Nephron (organoid): Measurements from ENCODE around the gene OR8S1.
"Not testable (repeated sequence)": the region's sequence is repeated elsewhere in the genome, so short reads cannot be mapped to it uniquely, and the experiment has no call there.

Source experiments
- H3K27ac Mint-ChIP-seq, 3 experiments: 2 replicates each; pipeline ENCODE4 v1.8.0; 2020; ENCODE audit warnings: mixed read lengths in 3 of 3, mild to moderate bottlenecking in 2 of 3, moderate library complexity in 1 of 3
- H3K27me3 Mint-ChIP-seq: 2 replicates; pipeline ENCODE4 v1.8.0; 2021; ENCODE audit warnings: low read depth, mild to moderate bottlenecking, moderate library complexity, mixed read lengths
- H3K36me3 Mint-ChIP-seq: 2 replicates; pipeline ENCODE4 v1.8.0; 2020; ENCODE audit warnings: low read depth, mixed read lengths
- H3K4me1 Mint-ChIP-seq: 2 replicates; pipeline ENCODE4 v1.8.0; 2020; ENCODE audit warnings: mixed read lengths
- H3K4me3 Mint-ChIP-seq, 3 experiments: 2 replicates each; pipeline ENCODE4 v1.8.0; 2020; ENCODE audit warnings: mild to moderate bottlenecking in 3 of 3, mixed read lengths in 3 of 3, moderate library complexity in 2 of 3
- H3K9me3 Mint-ChIP-seq: 2 replicates; pipeline ENCODE4 v1.8.0; 2020; ENCODE audit warnings: mixed read lengths
- TF ChIP-seq, protein P1 (sequence below), 3 experiments: fragments of 200-600 bp; sonication (generic); IDR thresholded peaks; one replicate each; pipeline ENCODE4 v1.5.0; 2021; ENCODE audit warnings: antibody characterized with exemption in 3 of 3; ENCODE audit not compliant: unreplicated experiment in 3 of 3

Gene OR8S1

DNA sequence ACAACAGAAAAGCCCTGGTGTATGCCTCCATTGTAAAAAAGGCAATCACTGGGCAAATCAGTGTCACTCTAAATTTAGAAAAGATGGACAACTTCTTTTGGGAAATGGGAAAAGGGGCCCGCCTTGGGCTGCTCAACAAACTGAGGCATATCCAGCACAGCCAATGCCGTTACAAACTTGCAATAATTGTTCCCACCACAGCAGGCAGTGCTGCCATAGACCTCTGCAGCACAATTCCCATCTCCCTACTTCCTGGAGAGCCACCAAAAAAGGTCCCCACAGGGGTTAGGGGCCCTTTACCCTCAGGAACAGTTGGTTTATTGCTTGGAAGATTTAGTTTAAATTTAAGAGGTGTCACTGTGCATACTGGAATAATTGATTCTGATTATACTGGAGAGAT lies 16.4 kb upstream of the OR8S1 start:
- Mint-ChIP-seq H3K36me3 (no peaks in the 10 kb centered on the region), H3K9me3 (peaks cover 16% of the 10 kb centered on the region), H3K27ac (no peak overlapping the region), H3K4me1 (no peaks in the 10 kb centered on the region), H3K27me3 (peaks cover 3% of the 10 kb centered on the region), H3K4me3 (no peak overlapping the region)
- TF ChIP-seq, protein P1, sequence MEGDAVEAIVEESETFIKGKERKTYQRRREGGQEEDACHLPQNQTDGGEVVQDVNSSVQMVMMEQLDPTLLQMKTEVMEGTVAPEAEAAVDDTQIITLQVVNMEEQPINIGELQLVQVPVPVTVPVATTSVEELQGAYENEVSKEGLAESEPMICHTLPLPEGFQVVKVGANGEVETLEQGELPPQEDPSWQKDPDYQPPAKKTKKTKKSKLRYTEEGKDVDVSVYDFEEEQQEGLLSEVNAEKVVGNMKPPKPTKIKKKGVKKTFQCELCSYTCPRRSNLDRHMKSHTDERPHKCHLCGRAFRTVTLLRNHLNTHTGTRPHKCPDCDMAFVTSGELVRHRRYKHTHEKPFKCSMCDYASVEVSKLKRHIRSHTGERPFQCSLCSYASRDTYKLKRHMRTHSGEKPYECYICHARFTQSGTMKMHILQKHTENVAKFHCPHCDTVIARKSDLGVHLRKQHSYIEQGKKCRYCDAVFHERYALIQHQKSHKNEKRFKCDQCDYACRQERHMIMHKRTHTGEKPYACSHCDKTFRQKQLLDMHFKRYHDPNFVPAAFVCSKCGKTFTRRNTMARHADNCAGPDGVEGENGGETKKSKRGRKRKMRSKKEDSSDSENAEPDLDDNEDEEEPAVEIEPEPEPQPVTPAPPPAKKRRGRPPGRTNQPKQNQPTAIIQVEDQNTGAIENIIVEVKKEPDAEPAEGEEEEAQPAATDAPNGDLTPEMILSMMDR (IDR thresholded peaks at IDR 0.05; ENCODE audit: unreplicated experiment in 3 of 3), result no peak

DNA sequence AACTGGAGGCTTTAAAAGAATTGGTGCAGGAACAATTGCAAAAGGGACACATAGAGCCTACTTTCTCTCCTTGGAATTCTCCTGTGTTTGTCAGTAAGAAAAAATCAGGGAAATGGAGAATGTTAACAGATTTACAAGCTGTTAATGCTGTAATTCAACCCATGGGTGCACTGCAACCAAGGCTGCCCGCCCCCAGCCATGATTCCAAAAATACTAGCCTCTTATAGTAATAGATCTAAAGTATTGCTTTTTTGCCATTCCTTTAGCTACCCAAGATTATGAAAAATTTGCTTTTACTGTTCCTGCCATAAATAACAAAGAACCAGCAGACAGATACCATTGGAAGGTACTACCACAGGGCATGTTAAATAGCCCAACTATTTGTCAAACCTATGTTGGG lies 15.3 kb upstream of the OR8S1 start:
- H3K4me1 Mint-ChIP-seq, result no peaks in the 10 kb centered on the region
- H3K27me3 Mint-ChIP-seq, result peaks cover 3% of the 10 kb centered on the region
- H3K36me3 Mint-ChIP-seq, result no peaks in the 10 kb centered on the region
- H3K4me3 Mint-ChIP-seq, result no peak overlapping the region
- H3K9me3 Mint-ChIP-seq, result peaks cover 22% of the 10 kb centered on the region
- TF ChIP-seq, protein P1 (IDR thresholded peaks at IDR 0.05; ENCODE audit: unreplicated experiment in 3 of 3), result no peak
- no peak overlapping the region for H3K27ac Mint-ChIP-seq

DNA sequence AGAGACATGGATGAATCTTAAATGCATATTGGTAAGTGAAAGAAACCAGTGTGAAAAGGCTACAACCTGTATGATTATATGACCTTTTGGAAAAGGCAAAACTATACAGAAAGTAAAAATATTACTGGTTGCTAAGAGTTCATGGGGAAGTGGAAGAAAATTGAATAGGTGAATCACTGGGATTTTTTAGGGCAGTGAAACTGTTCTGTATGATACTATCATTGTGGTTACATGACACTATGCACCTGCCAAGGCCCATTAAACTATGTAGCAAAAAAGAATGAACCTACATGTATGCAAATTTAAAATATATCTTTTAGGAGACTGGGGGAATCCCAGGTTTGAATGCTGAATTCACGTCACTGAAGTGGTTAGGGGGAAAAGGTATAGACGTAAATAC lies 12.6 kb upstream of the OR8S1 start:
- Mint-ChIP-seq H3K9me3 (peaks cover 15% of the 10 kb centered on the region), H3K27ac (no peak overlapping the region), H3K36me3 (no peaks in the 10 kb centered on the region)

DNA sequence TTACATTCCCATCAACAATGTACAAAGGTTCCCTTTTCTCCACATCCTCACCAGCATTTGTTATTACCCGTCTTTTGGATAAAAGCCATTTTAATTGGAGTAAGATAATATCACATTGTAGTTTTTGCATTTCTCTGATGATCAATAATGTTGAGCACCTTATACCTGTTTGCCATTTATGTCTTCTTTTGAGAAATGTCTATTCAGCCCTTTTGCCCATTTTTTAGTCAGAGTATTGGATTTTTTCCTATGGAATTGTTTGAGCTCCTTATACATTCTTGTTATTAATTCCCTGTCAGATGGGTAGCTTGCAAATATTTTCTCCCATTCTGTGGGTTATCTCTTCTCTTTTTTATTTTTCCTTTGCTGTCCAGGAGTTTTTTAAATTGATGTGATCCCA lies 10.7 kb upstream of the OR8S1 start:
- H3K27ac Mint-ChIP-seq, result no peak overlapping the region
- H3K9me3 Mint-ChIP-seq, result peaks cover 12% of the 10 kb centered on the region
- no peak overlapping the region for H3K4me3 Mint-ChIP-seq
- no peaks in the 10 kb centered on the region for H3K27me3 Mint-ChIP-seq
- no peaks in the 10 kb centered on the region for H3K4me1 Mint-ChIP-seq
- no peaks in the 10 kb centered on the region for H3K36me3 Mint-ChIP-seq
- TF ChIP-seq, protein P1 (IDR thresholded peaks at IDR 0.05; ENCODE audit: unreplicated experiment in 3 of 3), result no peak

More for the DNA sequence above, 12.6 kb upstream of the OR8S1 start:
- no peak overlapping the region for H3K4me3 Mint-ChIP-seq
- no peaks in the 10 kb centered on the region for H3K27me3 Mint-ChIP-seq
- no peaks in the 10 kb centered on the region for H3K4me1 Mint-ChIP-seq
- TF ChIP-seq, protein P1 (IDR thresholded peaks at IDR 0.05; ENCODE audit: unreplicated experiment in 3 of 3), result no peak

DNA sequence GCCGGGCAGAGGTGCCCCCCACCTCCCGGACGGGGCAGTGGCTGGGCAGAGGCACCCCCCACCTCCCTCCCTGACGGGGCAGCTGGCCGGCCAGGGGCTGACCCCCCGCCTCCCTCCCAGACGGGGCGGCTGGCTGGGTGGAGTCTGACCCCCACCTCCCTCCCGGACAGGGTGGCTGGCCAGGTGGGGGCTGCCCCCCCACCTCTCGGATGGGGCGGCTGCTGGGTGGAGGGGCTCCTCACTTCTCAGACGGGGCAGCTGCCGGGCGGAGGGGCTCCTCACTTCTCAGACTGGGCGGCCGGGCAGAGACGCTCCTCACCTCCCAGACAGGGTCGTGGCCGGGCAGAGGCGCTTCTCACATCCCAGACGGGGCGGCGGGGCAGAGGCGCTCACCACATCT lies 5.1 kb upstream of the OR8S1 start:
- not testable (repeated sequence) for H3K4me1 Mint-ChIP-seq, H3K27me3 Mint-ChIP-seq, H3K4me3 Mint-ChIP-seq, H3K9me3 Mint-ChIP-seq, H3K36me3 Mint-ChIP-seq, H3K27ac Mint-ChIP-seq

DNA sequence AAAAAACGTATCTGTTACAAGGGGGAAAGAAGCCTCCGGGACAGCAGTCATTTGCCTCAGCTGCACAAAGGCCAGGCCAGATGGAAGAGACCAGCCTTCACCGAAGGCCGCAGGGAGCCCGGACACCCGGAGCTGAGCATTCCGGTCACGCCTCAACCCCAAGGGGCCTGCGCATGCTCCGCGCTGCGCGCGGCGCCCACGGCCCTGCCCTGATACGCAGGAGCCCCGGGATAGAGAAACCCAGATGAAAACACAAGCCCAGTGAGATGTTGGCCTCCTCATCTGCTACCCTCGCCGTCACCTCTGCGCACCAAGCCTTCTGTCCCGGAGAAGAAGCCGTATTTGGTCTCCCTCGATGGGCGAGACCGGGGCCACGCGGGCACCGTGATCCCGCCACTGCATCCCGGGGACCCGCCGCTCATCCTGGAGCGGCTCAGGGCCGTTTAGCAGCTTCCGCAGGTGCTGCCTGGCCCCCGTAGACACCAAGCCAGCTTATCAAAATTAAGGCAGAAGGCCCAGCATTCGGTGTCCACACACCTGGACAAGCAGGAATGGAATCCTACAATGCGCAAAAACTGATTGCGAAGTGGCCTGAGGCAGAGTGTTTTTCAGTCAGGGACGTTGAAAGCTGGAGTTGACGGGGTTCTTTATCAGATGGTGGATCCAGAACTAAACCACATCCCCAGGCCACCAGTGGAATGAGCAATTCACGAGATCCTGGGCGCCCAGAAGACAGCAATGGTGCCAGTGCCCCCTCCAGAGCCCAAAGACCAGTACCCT lies 2.6 kb downstream of the OR8S1 start:
- TF ChIP-seq, protein P1 (IDR thresholded peaks at IDR 0.05; ENCODE audit: unreplicated experiment in 3 of 3), result no peak
- H3K36me3 Mint-ChIP-seq, result no peaks in the 10 kb centered on the region
- H3K4me3 Mint-ChIP-seq, result no peak overlapping the region
- H3K9me3 Mint-ChIP-seq, result no peaks in the 10 kb centered on the region
- H3K27me3 Mint-ChIP-seq, result no peaks in the 10 kb centered on the region
- H3K4me1 Mint-ChIP-seq, result no peaks in the 10 kb centered on the region
- no peak overlapping the region for H3K27ac Mint-ChIP-seq
